ENCODE data around the gene SLC34A3. TPM values are rescaled to one million over a fixed set of nuclear protein-coding genes. Genes with fewer than 3 reads are reported as not detected.

SLC34A3 gene
- polyA plus RNA-seq, 2 of the 4 experiments (the other 2 are of a cell fraction): 0.05 TPM; not detected in 1

GRCh38 chr9:137227853-137228505 is 2.7 kb upstream of the SLC34A3 start:
- FAIRE-seq: no peak
- WGBS (ENCODE audit: missing lambda C conversion rate): 37% methylated on average over 12 of the region's 18 CpGs
- Histone ChIP-seq H3K4me2 (peak overlapping the region; percentile 77), H3K27ac (no peak overlapping the region), H3K4me3 (no peak overlapping the region), H3K4me1 (peaks cover 59% of the 10 kb centered on the region), H3K9me3 (no peaks in the 10 kb centered on the region)
- DNase-seq (ENCODE audit: low read depth in 1 of 2, low spot score in 1 of 2): no peak
- no peak for ATAC-seq
- CTCF ChIA-PET: interaction anchor here (0.5 to 10.1 kb wide), 31 partner anchors 11 to 421 kb away, joined by 3 to 113 read pairs (median 7); partner anchors contain the start of genes ANAPC2, LRRC26, NDOR1 and NELFB
- POLR2A ChIA-PET: interaction anchor here (1.5 to 3.5 kb wide), 3 partner anchors 12 to 65 kb away, joined by 3 to 27 read pairs (median 8); partner anchors contain the start of genes ANAPC2, SSNA1 and TUBB4B
- TF ChIP-seq PBX3 (IDR thresholded peaks at IDR 0.05) (peak; percentile 26; the same call in 1 of the 2 replicates), FOSL2 (IDR thresholded peaks at IDR 0.05) (no peak), FOSL2 (CRISPR knock-in tag; IDR thresholded peaks at IDR 0.05) (no peak), MYC (IDR thresholded peaks at IDR 0.05; ENCODE audit: borderline replicate concordance, low read length) (no peak)

- Histone ChIP-seq H3K27ac (no peak overlapping the region), H3K4me2 (no peak overlapping the region), H3K4me3 (no peak overlapping the region), H3K9me3 (no peaks in the 10 kb centered on the region), H3K4me1 (peaks cover 58% of the 10 kb centered on the region)
- ATAC-seq: no peak
- ChIA-PET POLR2A (interaction anchor here (2.3 kb wide), 1 partner anchor 40 kb away, joined by 8 read pairs; the partner anchor contains the start of genes ANAPC2 and SSNA1), CTCF (interaction anchor here (0.5 to 10.1 kb wide), 18 partner anchors 10 to 200 kb away, joined by 3 to 113 read pairs (median 12); partner anchors contain the start of genes ANAPC2, NDOR1, NPDC1 and SAPCD2)
- FAIRE-seq: no peak
- TF ChIP-seq RFX5 (IDR thresholded peaks at IDR 0.05) (no peak), CHD4 (IDR thresholded peaks at IDR 0.05; ENCODE audit: borderline replicate concordance) (no peak), MYC (IDR thresholded peaks at IDR 0.05; ENCODE audit: borderline replicate concordance, low read length) (no peak), CBX8 (IDR thresholded peaks at IDR 0.05) (no peak), HMGXB4 (CRISPR knock-in tag; IDR thresholded peaks at IDR 0.05; ENCODE audit: borderline replicate concordance) (no peak), EHF (CRISPR knock-in tag; IDR thresholded peaks at IDR 0.05) (no peak), SMC3 (IDR thresholded peaks at IDR 0.05) (no peak), RCOR1 (IDR thresholded peaks at IDR 0.05; ENCODE audit: low read depth, low read length) (no peak), CEBPB (IDR thresholded peaks at IDR 0.05) (no peak), HEYL (CRISPR knock-in tag; IDR thresholded peaks at IDR 0.05) (no peak), MAZ (IDR thresholded peaks at IDR 0.05; ENCODE audit: borderline replicate concordance, low read depth, low read length) (no peak), GATA3 (IDR thresholded peaks at IDR 0.05; ENCODE audit: borderline replicate concordance) (no peak)
- TF ChIP-seq, protein P1, sequence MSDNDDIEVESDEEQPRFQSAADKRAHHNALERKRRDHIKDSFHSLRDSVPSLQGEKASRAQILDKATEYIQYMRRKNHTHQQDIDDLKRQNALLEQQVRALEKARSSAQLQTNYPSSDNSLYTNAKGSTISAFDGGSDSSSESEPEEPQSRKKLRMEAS (IDR thresholded peaks at IDR 0.05): no peak
- no peak for DNase-seq (ENCODE audit: low read depth in 1 of 2, low spot score in 1 of 2)
- WGBS (ENCODE audit: missing lambda C conversion rate): 82% methylated on average over 6 of the region's 29 CpGs
Measured at GRCh38 chr9:137228506-137228967, 2.2 kb upstream of the SLC34A3 start.

GRCh38 chr9:137228968-137229896 is 1.5 kb upstream of the SLC34A3 start:
- no peak for DNase-seq (ENCODE audit: low read depth in 1 of 2, low spot score in 1 of 2)
- POLR2A ChIA-PET: interaction anchor here (0.7 to 1.7 kb wide), 3 partner anchors 10 to 62 kb away, joined by 3 to 10 read pairs (median 4); no protein-coding TSS in a partner anchor
- Histone ChIP-seq H3K4me3 (no peak overlapping the region), H3K4me1 (peaks cover 57% of the 10 kb centered on the region), H3K4me2 (no peak overlapping the region), H3K27ac (peak overlapping the region in 1 of 2 experiments; percentile 27; a peak in 1 of 6 replicates), H3K9me3 (no peaks in the 10 kb centered on the region)
- no peak for TF ChIP-seq PBX3 (IDR thresholded peaks at IDR 0.05)
- no peak for TF ChIP-seq NFE2L2 (conservative IDR thresholded peaks at IDR 0.05; ENCODE audit: low read length)
- WGBS (ENCODE audit: missing lambda C conversion rate): 83% methylated on average over 18 of the region's 27 CpGs
- ATAC-seq: no peak
- CTCF ChIA-PET: interaction anchor here (0.7 to 10.1 kb wide), 16 partner anchors 11 to 441 kb away, joined by 3 to 113 read pairs (median 3); partner anchors contain the start of genes ANAPC2, NELFB, NPDC1 and SSNA1
- FAIRE-seq: no peak
